Fibroblast of skin of right quadriceps (primary cell): ENCODE measurements around the gene TNFSF13.

ENCODE experiments used
- DNase-seq: peaks from one replicate; pipeline ENCODE4 v3.0.0-alpha.2; 2013

The TNFSF13 gene, protein sequence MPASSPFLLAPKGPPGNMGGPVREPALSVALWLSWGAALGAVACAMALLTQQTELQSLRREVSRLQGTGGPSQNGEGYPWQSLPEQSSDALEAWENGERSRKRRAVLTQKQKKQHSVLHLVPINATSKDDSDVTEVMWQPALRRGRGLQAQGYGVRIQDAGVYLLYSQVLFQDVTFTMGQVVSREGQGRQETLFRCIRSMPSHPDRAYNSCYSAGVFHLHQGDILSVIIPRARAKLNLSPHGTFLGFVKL

DNA sequence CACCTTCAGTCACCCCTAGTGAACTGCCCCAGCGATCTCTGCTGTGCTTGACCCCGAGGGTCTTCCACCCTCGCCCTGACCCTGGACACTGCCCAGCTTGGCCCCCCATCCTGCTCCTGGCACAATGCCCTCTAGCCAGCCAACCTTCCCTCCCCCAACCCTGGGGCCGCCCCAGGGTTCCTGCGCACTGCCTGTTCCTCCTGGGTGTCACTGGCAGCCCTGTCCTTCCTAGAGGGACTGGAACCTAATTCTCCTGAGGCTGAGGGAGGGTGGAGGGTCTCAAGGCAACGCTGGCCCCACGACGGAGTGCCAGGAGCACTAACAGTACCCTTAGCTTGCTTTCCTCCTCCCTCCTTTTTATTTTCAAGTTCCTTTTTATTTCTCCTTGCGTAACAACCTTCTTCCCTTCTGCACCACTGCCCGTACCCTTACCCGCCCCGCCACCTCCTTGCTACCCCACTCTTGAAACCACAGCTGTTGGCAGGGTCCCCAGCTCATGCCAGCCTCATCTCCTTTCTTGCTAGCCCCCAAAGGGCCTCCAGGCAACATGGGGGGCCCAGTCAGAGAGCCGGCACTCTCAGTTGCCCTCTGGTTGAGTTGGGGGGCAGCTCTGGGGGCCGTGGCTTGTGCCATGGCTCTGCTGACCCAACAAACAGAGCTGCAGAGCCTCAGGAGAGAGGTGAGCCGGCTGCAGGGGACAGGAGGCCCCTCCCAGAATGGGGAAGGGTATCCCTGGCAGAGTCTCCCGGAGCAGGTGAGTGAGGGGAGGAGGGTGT lies at the start of gene TNFSF13:
Gene TNFSF13, plus strand, starts transcription at position 207 of the 776 bp plus-strand sequence. Its CDS starts 290 bp downstream, at position 497.
- DNase-seq, result no peak

DNA sequence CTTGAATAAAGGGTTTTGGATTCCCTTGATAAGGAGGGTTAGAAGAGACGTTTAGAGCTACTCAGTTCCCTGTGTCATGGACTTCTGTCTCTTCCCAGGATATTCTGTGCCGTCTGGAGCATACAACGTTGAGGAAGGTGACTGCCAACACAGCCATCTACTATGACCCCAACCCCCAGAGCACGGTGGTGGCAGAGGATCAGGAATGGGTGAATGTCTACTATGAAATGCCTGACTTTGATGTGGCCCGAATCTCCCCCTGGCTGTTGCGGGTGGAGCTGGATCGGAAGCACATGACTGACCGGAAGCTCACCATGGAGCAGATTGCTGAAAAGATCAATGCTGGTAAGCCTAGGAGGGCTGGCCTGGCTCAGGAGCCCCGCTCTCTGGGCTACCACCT lies 49.7 kb upstream of the TNFSF13 start:
- no peak for DNase-seq

DNA sequence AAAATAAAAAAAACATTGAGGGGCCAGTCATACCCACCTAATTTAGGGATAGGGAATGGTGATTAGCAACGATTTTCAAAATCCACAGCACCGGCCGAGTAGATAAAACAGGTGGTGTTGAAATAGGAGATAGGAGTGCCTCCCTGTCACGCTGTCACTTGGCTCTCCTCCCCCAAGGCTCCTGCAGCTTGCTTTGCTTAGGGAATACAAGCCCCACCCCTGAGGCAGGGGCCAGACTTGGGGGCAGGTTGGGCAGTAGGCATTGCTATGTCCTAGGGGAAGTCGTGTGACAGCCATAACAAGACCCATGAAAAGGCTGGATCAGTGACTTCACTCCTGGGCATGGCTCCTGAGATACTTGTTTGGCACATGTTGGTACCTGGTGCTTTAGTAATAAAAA lies 48.6 kb upstream of the TNFSF13 start:
- no peak for DNase-seq

DNA sequence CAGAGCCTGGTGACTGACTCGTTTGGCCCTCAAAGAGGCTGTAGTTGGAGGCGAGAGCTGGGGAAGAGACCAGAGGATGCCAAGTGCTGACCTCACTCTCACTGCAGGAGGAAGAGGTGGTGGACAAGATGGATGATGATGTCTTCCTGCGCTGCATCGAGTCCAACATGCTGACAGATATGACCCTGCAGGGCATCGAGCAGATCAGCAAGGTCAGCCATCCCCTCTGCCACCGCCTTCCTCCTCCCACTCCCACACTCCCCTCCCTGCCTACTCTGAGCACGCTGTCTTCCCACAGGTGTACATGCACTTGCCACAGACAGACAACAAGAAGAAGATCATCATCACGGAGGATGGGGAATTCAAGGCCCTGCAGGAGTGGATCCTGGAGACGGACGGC lies 47.4 kb upstream of the TNFSF13 start:
- DNase-seq, result no peak

DNA sequence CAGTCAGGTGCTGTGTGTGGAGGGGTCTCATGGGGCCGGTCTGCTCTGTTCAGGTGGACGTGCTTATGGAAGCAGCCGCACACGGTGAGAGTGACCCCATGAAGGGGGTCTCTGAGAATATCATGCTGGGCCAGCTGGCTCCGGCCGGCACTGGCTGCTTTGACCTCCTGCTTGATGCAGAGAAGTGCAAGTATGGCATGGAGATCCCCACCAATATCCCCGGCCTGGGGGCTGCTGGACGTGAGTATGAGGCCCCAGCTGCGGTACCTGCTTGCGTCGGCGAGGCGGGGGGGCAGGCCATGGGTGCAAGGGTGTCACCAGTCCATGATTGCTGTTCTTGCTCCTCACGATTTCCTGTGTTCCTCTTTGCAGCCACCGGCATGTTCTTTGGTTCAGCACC lies 46.4 kb upstream of the TNFSF13 start:
- DNase-seq, result no peak

DNA sequence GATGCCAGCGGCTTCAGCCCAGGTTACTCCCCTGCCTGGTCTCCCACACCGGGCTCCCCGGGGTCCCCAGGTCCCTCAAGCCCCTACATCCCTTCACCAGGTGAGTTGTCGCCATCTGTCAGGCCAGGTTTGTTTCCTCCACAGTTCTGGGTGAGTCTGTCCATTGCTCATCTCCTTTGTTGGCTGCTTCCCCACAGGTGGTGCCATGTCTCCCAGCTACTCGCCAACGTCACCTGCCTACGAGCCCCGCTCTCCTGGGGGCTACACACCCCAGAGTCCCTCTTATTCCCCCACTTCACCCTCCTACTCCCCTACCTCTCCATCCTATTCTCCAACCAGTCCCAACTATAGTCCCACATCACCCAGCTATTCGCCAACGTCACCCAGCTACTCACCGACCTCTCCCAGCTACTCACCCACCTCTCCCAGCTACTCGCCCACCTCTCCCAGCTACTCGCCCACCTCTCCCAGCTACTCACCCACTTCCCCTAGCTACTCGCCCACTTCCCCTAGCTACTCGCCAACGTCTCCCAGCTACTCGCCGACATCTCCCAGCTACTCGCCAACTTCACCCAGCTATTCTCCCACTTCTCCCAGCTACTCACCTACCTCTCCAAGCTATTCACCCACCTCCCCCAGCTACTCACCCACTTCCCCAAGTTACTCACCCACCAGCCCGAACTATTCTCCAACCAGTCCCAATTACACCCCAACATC lies 45.6 kb upstream of the TNFSF13 start:
- no peak for DNase-seq

DNA sequence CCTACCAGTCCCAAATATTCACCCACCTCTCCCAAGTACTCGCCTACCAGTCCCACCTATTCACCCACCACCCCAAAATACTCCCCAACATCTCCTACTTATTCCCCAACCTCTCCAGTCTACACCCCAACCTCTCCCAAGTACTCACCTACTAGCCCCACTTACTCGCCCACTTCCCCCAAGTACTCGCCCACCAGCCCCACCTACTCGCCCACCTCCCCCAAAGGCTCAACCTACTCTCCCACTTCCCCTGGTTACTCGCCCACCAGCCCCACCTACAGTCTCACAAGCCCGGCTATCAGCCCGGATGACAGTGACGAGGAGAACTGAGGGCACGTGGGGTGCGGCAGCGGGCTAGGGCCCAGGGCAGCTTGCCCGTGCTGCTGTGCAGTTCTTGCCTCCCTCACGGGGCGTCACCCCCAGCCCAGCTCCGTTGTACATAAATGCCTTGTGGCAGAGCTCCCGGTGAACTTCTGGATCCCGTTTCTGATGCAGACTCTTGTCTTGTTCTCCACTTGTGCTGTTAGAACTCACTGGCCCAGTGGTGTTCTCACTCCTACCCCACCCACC lies 44.6 kb upstream of the TNFSF13 start:
- DNase-seq, result no peak

DNA sequence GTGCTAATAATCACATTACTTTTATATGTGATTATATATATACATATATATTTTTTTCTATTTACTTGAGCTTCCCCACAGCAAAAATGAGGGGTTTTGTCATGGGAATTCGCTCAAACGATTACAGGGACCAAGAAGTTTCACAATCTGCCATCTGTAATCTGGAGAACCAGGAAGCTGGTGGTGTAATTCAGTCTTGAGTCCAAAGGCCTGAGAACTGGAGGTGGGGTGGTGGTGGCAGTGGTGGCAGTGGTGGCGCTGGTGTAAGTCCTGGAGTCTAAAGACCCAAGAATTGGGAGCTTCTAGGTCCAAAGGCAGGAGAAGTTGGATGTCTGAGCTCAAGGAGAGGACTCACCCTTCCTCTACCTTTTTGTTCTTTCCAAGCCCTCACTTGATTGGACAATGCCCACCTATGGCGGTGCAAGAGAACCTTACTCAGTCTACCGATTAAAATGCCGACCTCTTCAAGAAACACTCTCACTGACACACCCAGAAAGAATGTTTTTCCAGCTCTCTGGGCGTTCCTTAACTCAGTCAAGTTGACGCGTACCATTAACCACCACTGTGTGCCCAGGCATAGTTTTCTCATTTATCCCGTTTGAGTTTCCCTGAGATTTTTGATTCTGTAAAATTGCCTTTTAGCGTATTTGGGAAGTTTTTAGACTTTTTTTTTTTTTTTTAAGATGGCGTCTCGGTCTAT lies 42.5 kb upstream of the TNFSF13 start:
- no peak for DNase-seq

DNA sequence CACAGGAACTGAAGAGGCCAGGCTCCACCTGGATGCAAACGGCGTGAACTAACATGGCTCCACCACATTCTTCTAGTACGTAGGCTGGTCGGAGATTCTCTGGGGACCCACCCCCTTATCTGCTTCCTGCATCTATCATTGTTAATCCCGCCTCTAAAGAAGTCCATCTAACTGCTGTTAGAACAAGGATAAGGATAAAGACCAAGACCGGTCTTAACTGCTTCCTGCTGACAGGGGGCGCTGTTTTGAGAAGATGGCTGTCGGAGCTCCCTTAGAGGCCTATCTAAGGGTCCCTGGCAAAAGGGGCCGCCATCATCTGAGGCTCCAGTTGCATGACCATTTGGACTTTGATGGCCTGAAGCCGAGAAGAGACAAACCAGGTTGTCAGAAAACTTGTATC lies 35.5 kb upstream of the TNFSF13 start:
- no peak for DNase-seq

DNA sequence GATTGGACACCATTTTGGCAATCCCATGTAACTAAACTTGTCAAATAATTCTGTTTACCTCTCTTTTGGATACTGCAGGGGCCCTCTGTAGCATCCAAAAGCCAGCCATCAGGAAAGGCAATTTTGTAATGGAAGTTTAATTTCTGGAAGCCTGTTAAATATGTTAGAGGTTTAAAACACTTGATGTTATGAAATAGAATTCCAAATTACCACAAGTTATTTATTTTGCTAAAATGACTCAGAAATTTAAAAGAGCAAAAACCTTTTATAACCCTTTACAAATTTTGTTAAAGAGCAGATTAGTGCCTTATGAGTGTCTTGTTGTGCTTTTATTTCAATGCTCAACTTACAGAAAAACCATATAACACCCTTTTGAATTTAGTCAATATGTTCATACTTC lies 29.7 kb upstream of the TNFSF13 start:
- DNase-seq, result no peak

DNA sequence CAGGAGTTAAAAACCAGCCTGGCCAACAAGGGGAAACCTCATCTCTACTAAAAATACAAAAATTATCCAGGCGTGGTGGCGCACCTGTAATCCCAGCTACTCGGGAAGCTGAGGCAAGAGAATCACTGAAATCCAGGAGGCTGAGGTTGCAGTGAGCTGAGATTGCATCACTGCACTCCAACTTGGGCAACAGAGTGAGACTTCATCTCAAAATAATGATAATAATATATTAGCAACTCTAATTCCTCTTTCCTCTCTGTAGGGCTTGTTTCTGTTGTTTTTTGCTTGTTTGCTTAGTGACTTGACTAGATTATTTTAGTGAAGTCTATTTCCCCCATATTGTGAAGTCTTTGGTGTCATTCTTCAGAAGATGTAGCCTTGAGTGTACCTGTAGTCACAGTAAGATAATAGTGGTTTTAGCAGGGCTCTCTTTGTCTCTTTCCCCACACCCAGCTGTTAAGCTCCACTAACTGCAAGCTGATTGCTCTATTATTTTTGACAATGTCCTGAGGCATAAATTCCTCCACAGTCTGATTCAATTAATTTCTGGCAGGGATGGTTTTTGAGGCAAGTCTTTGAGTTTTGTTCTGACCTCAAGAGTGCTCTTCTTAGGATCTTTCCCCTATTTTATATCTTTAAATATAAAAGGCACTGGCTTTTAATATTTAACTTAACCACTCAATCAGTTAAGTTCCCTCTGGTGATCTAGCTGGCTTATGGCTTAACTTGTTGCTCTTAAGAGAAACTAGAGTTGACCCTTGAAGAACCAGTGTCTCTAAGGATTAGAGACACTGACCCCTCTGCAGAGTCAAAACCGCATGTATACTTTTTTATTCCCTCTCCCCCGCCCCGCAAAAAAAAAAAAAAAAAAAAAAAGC lies 28.3 kb upstream of the TNFSF13 start:
- no peak for DNase-seq

DNA sequence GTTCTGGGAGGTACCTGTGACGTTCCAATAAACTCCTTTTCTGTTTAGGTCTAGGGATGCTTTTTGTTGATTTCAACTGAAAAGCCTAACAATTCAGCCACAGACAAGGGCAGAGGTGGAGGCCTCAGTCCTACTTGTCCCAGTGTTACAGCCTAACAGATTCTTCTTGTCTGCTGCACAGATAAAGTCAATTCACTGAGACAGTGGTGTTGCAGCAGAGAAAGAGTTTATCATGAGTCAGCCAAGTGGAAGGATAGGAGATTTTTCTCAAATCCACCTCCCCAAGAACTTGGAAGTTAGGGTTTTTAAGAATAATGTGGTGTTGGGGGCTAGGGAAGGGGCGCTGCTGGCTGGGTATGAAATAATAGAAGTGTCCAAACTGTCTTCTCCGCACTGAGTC lies 20.5 kb upstream of the TNFSF13 start:
- DNase-seq, result no peak

DNA sequence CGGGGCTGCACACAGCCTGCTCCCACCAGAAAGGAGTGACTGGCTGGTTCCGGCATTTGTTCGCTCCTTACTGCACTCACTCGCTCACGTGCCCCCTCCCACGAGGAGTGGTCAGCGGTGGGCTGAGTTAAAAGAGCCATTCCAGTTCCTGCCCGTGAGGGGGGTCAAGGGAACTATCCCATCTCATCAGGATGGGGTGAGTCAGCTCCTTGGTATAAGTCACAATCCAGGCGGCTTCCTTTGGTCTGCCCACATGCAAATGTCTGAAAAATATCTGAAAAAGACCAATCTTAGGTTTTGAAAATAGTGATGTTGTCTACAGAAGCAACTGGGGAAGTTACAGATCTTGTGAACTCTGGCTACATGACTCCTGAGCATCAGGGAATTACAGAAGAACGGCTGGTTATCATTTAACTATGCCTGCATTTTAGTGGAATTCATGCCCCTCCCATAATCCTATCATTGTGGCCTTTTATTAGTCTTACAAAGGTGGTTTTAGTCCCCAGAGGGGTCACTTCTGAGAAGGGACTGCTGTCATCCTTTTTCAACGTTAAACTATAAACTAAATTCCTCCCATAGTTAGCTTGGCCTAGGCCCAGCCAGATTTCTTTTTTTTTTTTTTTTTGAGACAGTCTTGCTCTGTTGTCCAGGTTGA lies 19.5 kb upstream of the TNFSF13 start:
- DNase-seq, result no peak

DNA sequence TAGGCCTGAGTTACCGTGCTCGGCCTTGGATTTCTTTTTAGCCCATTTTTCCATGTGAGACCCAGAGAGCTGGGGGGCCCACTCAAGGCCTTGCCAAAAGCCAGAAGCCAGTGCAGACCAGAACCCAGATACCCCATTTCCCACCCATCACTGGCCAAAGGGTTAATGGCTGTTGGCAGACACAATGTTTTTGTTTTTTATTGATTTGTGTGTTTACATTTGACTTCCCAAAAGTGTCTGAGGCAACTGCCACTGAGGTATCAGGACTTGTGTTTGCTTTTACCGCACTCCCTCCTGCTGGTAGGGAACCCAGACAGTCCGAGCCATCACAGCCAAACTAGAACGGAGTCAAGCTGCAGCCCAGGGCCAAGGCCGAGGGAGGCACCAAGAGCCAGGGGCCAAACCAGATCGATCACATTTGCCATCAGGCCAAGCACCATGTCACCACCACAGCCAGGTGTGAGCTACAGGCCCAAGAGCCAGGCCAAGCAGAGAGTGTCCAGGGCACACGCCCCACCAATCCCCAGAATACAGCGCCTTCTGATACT lies 17.4 kb upstream of the TNFSF13 start:
- no peak for DNase-seq

DNA sequence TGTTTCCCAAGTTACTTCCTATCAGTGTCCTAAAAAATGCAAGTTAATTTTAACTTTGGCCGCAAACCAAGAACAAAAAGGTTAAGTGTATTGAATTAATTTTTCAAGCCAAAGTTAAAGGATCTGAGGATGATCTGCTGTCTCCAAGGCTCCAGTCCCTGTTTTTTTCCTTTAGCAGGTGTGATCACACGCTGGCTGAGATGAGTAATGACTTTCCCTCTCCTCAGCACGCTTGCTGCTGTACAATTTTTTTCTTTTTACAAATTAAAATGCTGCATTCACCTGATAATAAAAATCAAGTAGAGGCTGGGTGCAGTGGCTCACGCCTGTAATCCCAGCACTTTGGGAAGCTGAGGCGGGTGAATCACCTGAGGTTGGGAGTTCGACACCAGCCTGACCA lies 13.6 kb upstream of the TNFSF13 start:
- no peak for DNase-seq

DNA sequence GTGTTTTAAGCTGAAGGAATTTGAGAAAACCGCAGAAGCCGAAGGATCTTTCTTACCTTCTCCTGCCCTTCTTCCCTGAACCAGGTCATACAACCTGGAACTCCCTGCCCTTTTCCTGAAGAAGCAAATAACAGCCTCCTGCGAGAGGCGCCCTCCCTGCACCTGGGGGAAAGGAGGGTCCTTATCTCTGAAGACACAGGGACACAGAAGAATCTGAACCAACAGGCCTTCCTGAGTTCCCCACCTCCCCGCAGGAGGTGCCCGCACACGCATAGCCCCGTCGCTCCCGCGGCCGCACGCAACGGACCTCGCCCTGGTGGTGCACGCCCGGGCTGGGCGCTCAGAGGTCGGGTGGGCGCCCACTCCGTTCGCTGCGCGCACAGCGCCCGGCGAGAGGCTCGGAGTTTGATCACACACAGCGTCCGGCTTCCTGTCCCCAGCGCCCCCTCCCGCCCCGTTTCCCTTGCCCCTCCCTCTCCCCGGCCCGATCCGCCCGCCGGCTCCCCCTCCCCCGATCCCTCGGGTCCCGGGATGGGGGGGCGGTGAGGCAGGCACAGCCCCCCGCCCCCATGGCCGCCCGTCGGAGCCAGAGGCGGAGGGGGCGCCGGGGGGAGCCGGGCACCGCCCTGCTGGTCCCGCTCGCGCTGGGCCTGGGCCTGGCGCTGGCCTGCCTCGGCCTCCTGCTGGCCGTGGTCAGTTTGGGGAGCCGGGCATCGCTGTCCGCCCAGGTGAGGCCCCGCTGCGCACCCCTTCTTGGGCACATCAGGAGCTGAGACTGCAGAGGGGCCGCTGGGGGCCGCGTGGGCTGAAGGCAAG lies 9.8 kb upstream of the TNFSF13 start, which contains the start of gene TNFSF12:
Gene TNFSF12, plus strand, starts transcription at position 474 of the 816 bp plus-strand sequence. Its CDS starts 96 bp downstream, at position 570.
- peak; percentile 39 for DNase-seq

DNA sequence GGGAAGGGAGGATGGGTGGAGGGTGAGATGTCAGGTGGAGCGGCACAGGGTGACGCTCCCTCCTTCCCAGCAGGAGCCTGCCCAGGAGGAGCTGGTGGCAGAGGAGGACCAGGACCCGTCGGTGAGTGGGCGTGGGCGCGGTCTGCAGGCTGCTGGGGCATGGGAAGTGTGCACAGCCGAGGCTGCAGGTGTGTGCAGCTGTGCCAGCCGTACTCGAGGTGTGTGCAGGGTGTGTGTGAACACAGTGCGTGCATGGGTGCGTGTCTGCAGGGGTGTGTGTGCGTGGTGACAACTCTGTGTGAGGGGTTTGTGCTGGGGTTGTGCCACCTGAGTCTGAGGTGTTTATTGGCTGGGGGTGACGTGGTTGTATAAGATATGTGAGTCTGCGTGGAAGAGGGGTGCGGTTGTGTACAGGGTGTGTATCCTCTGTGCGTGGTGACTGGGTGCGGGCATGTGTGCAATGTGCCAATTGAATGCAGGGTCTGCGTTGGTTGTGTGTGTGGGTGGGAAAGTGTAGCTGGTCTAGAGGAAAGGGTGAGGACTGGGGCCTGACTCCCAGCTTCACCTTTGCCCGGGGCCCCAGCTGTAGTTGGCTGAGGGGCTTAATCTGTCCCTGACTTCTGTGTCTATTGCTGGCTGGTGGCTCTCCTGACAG lies 9.0 kb upstream of the TNFSF13 start:
- no peak for DNase-seq

DNA sequence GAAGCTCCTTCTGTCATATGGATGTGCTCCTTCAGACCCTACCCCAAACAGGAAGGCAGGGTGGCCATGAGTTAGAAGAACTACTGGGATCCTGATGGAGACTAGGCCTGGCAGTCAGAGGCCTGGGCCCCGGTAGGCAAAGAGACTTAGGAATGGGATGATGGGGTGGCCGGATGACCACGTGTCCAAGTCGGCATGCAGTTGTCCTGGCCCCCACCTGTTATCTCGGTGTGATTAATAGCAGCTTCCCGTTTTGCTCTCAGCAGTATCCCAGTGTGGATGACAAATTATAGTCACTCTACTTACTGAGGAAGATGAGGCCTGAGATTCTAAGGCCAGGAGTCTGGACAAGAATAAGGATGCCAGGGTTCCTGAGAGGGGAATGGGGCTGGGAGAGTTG lies 8.2 kb upstream of the TNFSF13 start:
- no peak for DNase-seq

DNA sequence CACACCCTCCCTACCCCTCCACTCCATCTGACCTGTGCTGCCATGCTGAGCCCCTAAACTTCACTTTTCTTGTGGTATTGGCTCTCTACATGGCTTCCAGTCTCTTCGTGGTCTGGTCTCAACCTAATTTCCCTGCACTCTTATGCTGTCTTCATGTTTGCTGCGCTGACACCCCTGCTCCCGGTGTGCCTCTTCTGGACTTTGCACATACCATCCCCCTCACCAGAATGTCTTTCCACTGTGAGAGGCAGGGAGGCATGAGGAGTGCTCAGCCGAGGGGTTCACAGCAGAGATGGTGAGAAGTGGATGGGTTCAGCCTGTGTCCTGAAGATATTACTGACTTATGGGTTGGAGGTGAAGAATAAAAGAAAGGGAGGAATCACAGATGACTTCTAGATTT lies 7.2 kb upstream of the TNFSF13 start:
- DNase-seq, result no peak
